Right atrium auricular region (tissue), 2 donors: ENCODE results near the gene FNIP2. TPM values are rescaled to one million over a fixed set of nuclear protein-coding genes. Genes with fewer than 3 reads are reported as not detected.
"Not testable (repeated sequence)": the region's sequence is repeated elsewhere in the genome, so short reads cannot be mapped to it uniquely, and the experiment has no call there.

Experiments
- DNase-seq: peaks from one replicate; pipeline ENCODE4 v3.0.0-alpha.2; 2019; ENCODE audit warnings: low spot score
- H3K27ac ChIP-seq, 2 donors: fragments of 200-600 bp; sonication (generic); 1 replicate in 1 of 2; 2 replicates in 1 of 2; pipeline ENCODE4 v1.5.1; 2016 to 2019
- H3K27me3 ChIP-seq, 2 donors: fragments of 200-600 bp; sonication (generic); one replicate each; pipeline versions ENCODE4 v1.5.1 to v1.6.0; 2017 to 2019
- H3K36me3 ChIP-seq: fragments of 200-600 bp; sonication (generic); one replicate; pipeline ENCODE4 v1.5.1; 2016
- H3K4me1 ChIP-seq, 2 donors: fragments of 200-600 bp; sonication (generic); one replicate each; pipeline versions ENCODE4 v1.5.1 to v1.6.0; 2017 to 2019
- H3K4me3 ChIP-seq, 2 donors: fragments of 200-600 bp; sonication (generic); 1 replicate in 1 of 2; 2 replicates in 1 of 2; pipeline ENCODE4 v1.5.1; 2017 to 2019; ENCODE audit warnings: mild to moderate bottlenecking in 1 of 2, moderate library complexity in 1 of 2
- H3K9me3 ChIP-seq, 2 donors: fragments of 200-600 bp; sonication (generic); one replicate each; pipeline ENCODE4 v1.5.1; 2019
- CTCF ChIP-seq, 2 donors: fragments of 200-600 bp; sonication (generic); IDR thresholded peaks; one replicate each; pipeline ENCODE4 v1.5.1; 2019; ENCODE audit warnings: antibody characterized with exemption in 2 of 2
- total RNA-seq, 2 donors: library from RNA; depleted of rRNA; stranded (reverse); fragments of >200 nt; gene quantifications; one replicate each; pipeline ENCODE4 v1.1.0, GENCODE V29; 2016

Gene FNIP2
- total RNA-seq, 2 donors from 2014 or later = 38.3 to 42.4 TPM

DNA sequence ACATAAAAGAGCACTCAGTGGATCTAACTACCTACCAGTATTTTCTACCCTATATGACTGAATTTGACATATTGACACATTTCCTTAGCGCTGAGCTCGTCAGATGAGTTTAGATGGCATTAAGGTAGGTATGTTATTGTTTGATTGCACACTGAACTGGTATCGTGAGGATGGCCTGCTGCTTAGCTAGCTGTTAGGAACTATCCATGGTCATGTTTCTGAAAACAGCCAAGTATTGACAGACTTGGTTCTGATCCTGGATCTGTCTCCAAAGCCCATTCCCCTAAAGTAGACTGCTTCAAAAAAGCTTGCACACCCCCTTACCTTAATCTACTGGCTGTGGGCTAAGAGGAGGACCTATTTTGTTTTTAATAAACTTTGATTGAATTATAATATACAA lies 32.9 kb downstream of the FNIP2 start:
- peak overlapping the region; percentile 51 to 55 for H3K27ac ChIP-seq
- no peak overlapping the region for H3K4me3 ChIP-seq
- no peaks in the 10 kb centered on the region for H3K27me3 ChIP-seq
- no peaks in the 10 kb centered on the region for H3K9me3 ChIP-seq
- H3K36me3 ChIP-seq = no peaks in the 10 kb centered on the region
- no peak for DNase-seq
- peaks cover 0 to 56% of the 10 kb centered on the region in 2 donors for H3K4me1 ChIP-seq
- no peak for TF ChIP-seq CTCF (IDR thresholded peaks at IDR 0.05)

GRCh38 chr4:158802914-158803313 lies 34.1 kb downstream of the FNIP2 start:
- Histone ChIP-seq H3K4me3 (no peak overlapping the region), H3K4me1 (peaks cover 0 to 61% of the 10 kb centered on the region in 2 donors), H3K27ac (peak overlapping the region in 1 of 2 donors; percentile 17), H3K27me3 (no peaks in the 10 kb centered on the region), H3K9me3 (no peaks in the 10 kb centered on the region), H3K36me3 (no peaks in the 10 kb centered on the region)
- TF ChIP-seq CTCF (IDR thresholded peaks at IDR 0.05) = no peak
- DNase-seq = no peak

DNA sequence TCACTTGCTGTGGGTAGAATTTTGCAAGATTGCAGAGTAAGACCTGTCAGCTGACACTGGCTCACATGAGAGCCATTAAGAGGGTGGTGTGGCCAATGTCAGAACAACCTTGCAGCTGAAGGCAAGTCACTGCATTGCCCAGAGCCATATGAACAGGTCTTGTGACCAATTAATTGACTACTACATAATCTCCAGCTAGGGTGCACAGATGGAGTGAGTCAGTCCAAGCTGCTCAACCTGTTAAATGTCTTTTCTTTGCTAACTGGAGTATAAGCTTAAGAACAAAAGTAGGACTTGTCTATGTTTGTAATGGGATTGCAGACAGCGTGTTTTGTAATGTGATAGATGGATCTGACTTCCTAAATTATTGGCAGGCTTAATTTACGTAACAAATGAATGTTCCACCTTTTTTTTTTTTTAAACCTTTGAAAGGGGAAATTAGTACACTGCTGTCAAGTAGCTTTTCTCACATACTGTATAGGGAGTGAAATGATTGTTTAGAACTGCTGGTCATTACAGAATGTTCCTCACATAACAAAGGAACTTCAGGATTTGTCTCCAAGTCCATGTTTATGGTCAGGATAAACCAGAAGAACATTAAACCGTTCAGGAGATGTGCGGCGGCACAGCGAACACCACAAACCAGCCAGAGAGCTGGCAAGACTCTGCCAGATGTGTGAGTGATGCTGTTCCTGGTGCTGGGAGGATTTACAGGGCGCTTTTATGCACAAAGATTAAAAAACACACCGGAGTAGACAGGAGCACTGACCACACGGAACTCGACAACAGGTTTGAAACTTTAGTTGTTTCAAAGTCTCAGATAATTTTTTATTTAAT lies 37.0 kb downstream of the FNIP2 start:
- no peak for DNase-seq
- peak overlapping the region in 1 of 2 donors; percentile 2 for H3K4me3 ChIP-seq

GRCh38 chr4:158807691-158808090 lies 38.9 kb downstream of the FNIP2 start:
- peaks cover 0 to 81% of the 10 kb centered on the region in 2 donors for H3K4me1 ChIP-seq
- H3K27ac ChIP-seq = peak overlapping the region; percentile 82 to 84
- no peaks in the 10 kb centered on the region for H3K36me3 ChIP-seq
- no peak overlapping the region for H3K4me3 ChIP-seq
- no peaks in the 10 kb centered on the region for H3K27me3 ChIP-seq
- no peaks in the 10 kb centered on the region for H3K9me3 ChIP-seq
- TF ChIP-seq CTCF (IDR thresholded peaks at IDR 0.05) = no peak
- no peak for DNase-seq

More for the DNA sequence above, 37.0 kb downstream of the FNIP2 start:
- Histone ChIP-seq H3K36me3 (no peaks in the 10 kb centered on the region), H3K4me1 (peaks cover 0 to 72% of the 10 kb centered on the region in 2 donors), H3K27me3 (no peaks in the 10 kb centered on the region), H3K9me3 (no peaks in the 10 kb centered on the region), H3K27ac (peak overlapping the region; percentile 43 to 84)
- no peak for TF ChIP-seq CTCF (IDR thresholded peaks at IDR 0.05)

- TF ChIP-seq CTCF (IDR thresholded peaks at IDR 0.05) = no peak
- DNase-seq = no peak
- H3K4me3 ChIP-seq = no peak overlapping the region
- H3K27me3 ChIP-seq = no peaks in the 10 kb centered on the region
- no peaks in the 10 kb centered on the region for H3K9me3 ChIP-seq
- peaks cover 0 to 82% of the 10 kb centered on the region in 2 donors for H3K4me1 ChIP-seq
- no peaks in the 10 kb centered on the region for H3K36me3 ChIP-seq
- H3K27ac ChIP-seq = peak overlapping the region; percentile 82 to 84
Observed at GRCh38 chr4:158808399-158808798, 39.6 kb downstream of the FNIP2 start.

GRCh38 chr4:158809208-158809607 lies 40.4 kb downstream of the FNIP2 start:
- not testable (repeated sequence) for H3K4me3 ChIP-seq, H3K27me3 ChIP-seq, H3K36me3 ChIP-seq, H3K9me3 ChIP-seq, DNase-seq
- H3K4me1 ChIP-seq = peaks cover 0 to 81% of the 10 kb centered on the region in 2 donors
- peak overlapping the region; percentile 82 to 84 for H3K27ac ChIP-seq
